Endothelial cell of umbilical vein (primary cell): ENCODE measurements around the gene ACAD10. TPM values are rescaled to one million over a fixed set of nuclear protein-coding genes. Genes with fewer than 3 reads are reported as not detected.

Experiments
- BruUV-seq: library from RNA; stranded (reverse); fragments of 400-500 nt; replicated peaks from 2 replicates; lab custom pipeline; 2021; lab: Mats Ljungman, UMichigan
- CTCF ChIA-PET: fragments of 300-600, 350-600 bp; sonication (Branson Sonifier 250); formaldehyde crosslinking; loops from one replicate; lab custom pipeline; 2021; ENCODE audit warnings: antibody characterized with exemption, inconsistent platforms; lab: Charles Lee
- POLR2A ChIA-PET: fragments of 300-600, 350-600 bp; sonication (Branson Sonifier 250); formaldehyde crosslinking; loops from one replicate; lab custom pipeline; 2021; ENCODE audit warnings: antibody characterized with exemption, inconsistent platforms; lab: Charles Lee
- DNase-seq: peaks from one replicate; pipeline ENCODE4 v3.0.0-alpha.2; 2011; ENCODE audit warnings: low read depth, low spot score
- FAIRE-seq: peaks from 2 replicates; lab custom pipeline; 2011; peaks lifted over from hg19 to GRCh38; lab: Jason Lieb, UNC
- H2AFZ ChIP-seq: 2 replicates; pipeline ENCODE4 v1.6.0; 2012; ENCODE audit warnings: low read depth, low read length, control low read depth, inconsistent platforms
- H3K27ac ChIP-seq: 2 replicates; pipeline ENCODE4 v1.5.1; 2011; ENCODE audit warnings: low read depth, mild to moderate bottlenecking, control low read depth, low read length, moderate library complexity; ENCODE audit not compliant: insufficient read depth
- H3K27me3 ChIP-seq, 2 experiments: 2 replicates each; pipeline versions ENCODE4 v1.6.0 to v1.6.1; 2011; ENCODE audit warnings: low read length in 2 of 2, mixed read lengths in 1 of 2; ENCODE audit not compliant: control insufficient read depth in 2 of 2, insufficient read depth in 2 of 2
- H3K36me3 ChIP-seq, 2 experiments: 2 replicates in 1 of 2; 3 replicates in 1 of 2; pipeline ENCODE4 v1.5.1; 2011; ENCODE audit warnings: low read length in 2 of 2, mild to moderate bottlenecking in 1 of 2, moderate library complexity in 1 of 2; ENCODE audit not compliant: control insufficient read depth in 2 of 2, insufficient read depth in 2 of 2; ENCODE audit errors: extremely low read depth in 1 of 2
- H3K4me1 ChIP-seq: 3 replicates; pipeline ENCODE4 v1.5.1; 2011; ENCODE audit warnings: mild to moderate bottlenecking, low read length; ENCODE audit not compliant: control insufficient read depth, insufficient read depth; ENCODE audit errors: extremely low read depth
- H3K4me2 ChIP-seq: 2 replicates; pipeline ENCODE4 v1.6.1; 2011; ENCODE audit warnings: low read length, control low read depth, mixed read lengths; ENCODE audit not compliant: insufficient read depth
- H3K4me3 ChIP-seq, 3 experiments: fragments of 200-600 bp in 1 of 3; sonication (generic), shearing (Covaris generic) in 1 of 3; replicated peaks in 1 of 3; 2 replicates each; pipeline ENCODE4 v1.5.1; 2011 to 2016; ENCODE audit warnings: control low read depth in 3 of 3, low read length in 3 of 3, mild to moderate bottlenecking in 2 of 3, inconsistent platforms in 1 of 3, low read depth in 1 of 3, moderate library complexity in 1 of 3; ENCODE audit not compliant: insufficient read depth in 1 of 3
- H3K79me2 ChIP-seq: 2 replicates; pipeline ENCODE4 v1.6.0; 2012; ENCODE audit warnings: low read length, inconsistent platforms; ENCODE audit not compliant: control insufficient read depth, insufficient read depth
- H3K9ac ChIP-seq: replicated peaks from 2 replicates; pipeline ENCODE3; 2011; ENCODE audit warnings: low read length, control low read depth; ENCODE audit not compliant: insufficient read depth; ENCODE audit errors: extremely low read depth
- H3K9me1 ChIP-seq: replicated peaks from 3 replicates; pipeline ENCODE4 v1.6.0; 2011; ENCODE audit warnings: mild to moderate bottlenecking, low read length; ENCODE audit not compliant: control insufficient read depth, insufficient read depth; ENCODE audit errors: extremely low read depth
- H3K9me3 ChIP-seq: replicated peaks from 2 replicates; pipeline ENCODE4 v1.5.1; 2012; ENCODE audit warnings: low read length, inconsistent platforms; ENCODE audit not compliant: control insufficient read depth, insufficient read depth
- H4K20me1 ChIP-seq: replicated peaks from 2 replicates; pipeline ENCODE3; 2011; ENCODE audit warnings: mild to moderate bottlenecking, low read length; ENCODE audit not compliant: control insufficient read depth, insufficient read depth; ENCODE audit errors: extremely low read depth
- CTCF ChIP-seq, 2 donors: IDR thresholded peaks; 1 replicate in 1 of 2; 2 replicates in 1 of 2; pipeline ENCODE4 v1.5.1; 2011; ENCODE audit warnings: low read length in 2 of 2, mild to moderate bottlenecking in 2 of 2, moderate library complexity in 2 of 2, control low read depth in 1 of 2, inconsistent platforms in 1 of 2, low read depth in 1 of 2; ENCODE audit not compliant: insufficient read depth in 1 of 2; ENCODE audit errors: extremely low read depth in 1 of 2
- EZH2 ChIP-seq: IDR thresholded peaks from 2 replicates; pipeline ENCODE4 v1.6.1; 2012; ENCODE audit warnings: borderline replicate concordance, low read depth, mild to moderate bottlenecking, moderate library complexity, low read length, inconsistent platforms; ENCODE audit not compliant: severe bottlenecking
- FOS ChIP-seq: IDR thresholded peaks from 2 replicates; pipeline ENCODE4 v1.6.1; 2011; ENCODE audit warnings: mild to moderate bottlenecking, low read length, moderate library complexity, borderline replicate concordance; ENCODE audit not compliant: insufficient read depth
- GATA2 ChIP-seq: IDR thresholded peaks from 2 replicates; pipeline ENCODE4 v1.7.0; 2011; ENCODE audit warnings: low read depth, mild to moderate bottlenecking, moderate library complexity, mixed read lengths, low read length; ENCODE audit not compliant: insufficient read length, insufficient read depth
- JUN ChIP-seq: IDR thresholded peaks from 2 replicates; pipeline ENCODE4 v1.6.1; 2011; ENCODE audit warnings: borderline replicate concordance, low read depth; ENCODE audit not compliant: insufficient read length, insufficient read depth
- MAX ChIP-seq: IDR thresholded peaks from 2 replicates; pipeline ENCODE4 v1.6.1; 2011; ENCODE audit not compliant: insufficient read depth, insufficient read length
- MYC ChIP-seq: IDR thresholded peaks from one replicate; pipeline ENCODE4 v1.6.1; 2011; ENCODE audit warnings: mild to moderate bottlenecking, low read depth, low read length
- POLR2A ChIP-seq: IDR thresholded peaks from 2 replicates; pipeline ENCODE4 v1.6.1; 2012; ENCODE audit warnings: low read depth, mild to moderate bottlenecking, control low read depth, low read length
- POLR2AphosphoS5 ChIP-seq: IDR thresholded peaks from 2 replicates; pipeline ENCODE4 v1.6.1; 2012; ENCODE audit warnings: low read depth, mild to moderate bottlenecking, control low read depth, low read length, moderate library complexity; ENCODE audit not compliant: insufficient read depth
- dilution Hi-C: fragments of 300-500 bp; cut with MboI; formaldehyde crosslinking; loops from one replicate; pipeline ENCODE4 v1.15.0; 2019; ENCODE audit warnings: low sequenced_read_pairs; ENCODE audit not compliant: extremely low pct_ligation_motif_present
- intact Hi-C: fragments of 100-400 bp; cut with micrococcal nuclease; formaldehyde crosslinking; loops from one replicate; pipeline ENCODE4 v1.10.0; 2022
- polyA plus RNA-seq, 4 experiments: library from polyadenylated mRNA; depleted of rRNA in 3 of 4; stranded (reverse) in 3 of 4; unstranded in 1 of 4; fragments of >200 nt; gene quantifications; 2 replicates each; pipeline versions ENCODE4 v1.2.1 to v1.2.3, GENCODE V29; 2011 to 2012; ENCODE audit warnings: missing spikeins in 1 of 4
- total RNA-seq: library from RNA; stranded (reverse); gene quantifications from 2 replicates; pipeline ENCODE4 v1.2.3, GENCODE V29; 2021

Gene ACAD10
- total and polyA plus RNA-seq, 2 donors (not counting 3 experiments of a cell fraction or from before 2014, with no cell fraction given), result 15.2 to 16.3 TPM

GRCh38 chr12:111799758-111800157, 113.9 kb downstream of the ACAD10 start:
- TF ChIP-seq POLR2A, result no peak
- DNase-seq, result no peak
- H4K20me1 ChIP-seq, result no peaks in the 10 kb centered on the region
- no peaks in the 10 kb centered on the region for H3K79me2 ChIP-seq
- no peak overlapping the region for H3K9ac ChIP-seq
- no peak for FAIRE-seq
- H3K4me1 ChIP-seq, result no peaks in the 10 kb centered on the region
- H3K4me2 ChIP-seq, result no peak overlapping the region
- H3K36me3 ChIP-seq, result peaks cover 8 to 15% of the 10 kb centered on the region in 2 experiments
- no peaks in the 10 kb centered on the region for H3K9me3 ChIP-seq
- no peak overlapping the region for H3K27ac ChIP-seq
- dilution Hi-C loops, result loop anchor here (25.0 kb wide), 1 partner anchor 112 kb away; the partner anchor contains the start of genes ACAD10 and BRAP
- H3K9me1 ChIP-seq, result no peaks in the 10 kb centered on the region
- H3K27me3 ChIP-seq, result no peaks in the 10 kb centered on the region
- BruUV-seq, result no TSS peak
- intact Hi-C loops, result no loop called here
- ChIA-PET POLR2A (no interaction called here), CTCF (interaction anchor here (0.5 to 1.5 kb wide), 4 partner anchors 13 to 409 kb away, joined by 3 to 9 read pairs (median 4); no protein-coding TSS in a partner anchor)
- no peak overlapping the region for H2AFZ ChIP-seq
- no peak overlapping the region for H3K4me3 ChIP-seq

- no TSS peak for BruUV-seq
- FAIRE-seq (no peak), DNase-seq (no peak)
- no peak overlapping the region for H3K27ac ChIP-seq
- H3K36me3 ChIP-seq, result peaks cover 7 to 21% of the 10 kb centered on the region in 2 experiments
- ChIA-PET CTCF (no interaction called here), POLR2A (interaction anchor here (0.7 kb wide), 1 partner anchor 37 kb away, joined by 5 read pairs; the partner anchor contains the start of gene ALDH2)
- H3K9ac ChIP-seq, result no peak overlapping the region
- TF ChIP-seq POLR2AphosphoS5 (no peak), FOS (no peak), POLR2A (no peak), EZH2 (no peak), JUN (no peak), CTCF (IDR thresholded peaks at IDR 0.05; ENCODE audit: extremely low read depth in 1 of 2, insufficient read depth in 1 of 2, low read depth in 1 of 2, low read length in 2 of 2) (no peak), GATA2 (no peak), MYC (no peak), MAX (no peak)
- no peaks in the 10 kb centered on the region for H4K20me1 ChIP-seq
- no peaks in the 10 kb centered on the region for H3K27me3 ChIP-seq
- H3K79me2 ChIP-seq, result no peaks in the 10 kb centered on the region
- no peaks in the 10 kb centered on the region for H3K9me3 ChIP-seq
- no peaks in the 10 kb centered on the region for H3K9me1 ChIP-seq
- dilution Hi-C loops (loop anchor here (25.0 kb wide), 1 partner anchor 116 kb away; the partner anchor contains the start of genes ACAD10 and BRAP), intact Hi-C loops (no loop called here)
- H2AFZ ChIP-seq, result no peak overlapping the region
- no peaks in the 10 kb centered on the region for H3K4me1 ChIP-seq
- H3K4me3 ChIP-seq, result no peak overlapping the region
- no peak overlapping the region for H3K4me2 ChIP-seq
Measured at GRCh38 chr12:111803038-111803626, 117.3 kb downstream of the ACAD10 start.
